HepG2 (cell line): ENCODE measurements around the gene ATP6V0E1. TPM values are rescaled to one million over a fixed set of nuclear protein-coding genes. Genes with fewer than 3 reads are reported as not detected.
A peak's percentile ranks its signal among the peaks of the same experiment; 100 is the strongest.

ENCODE experiments used
- ATAC-seq: fragments of 200-7000 bp; cut with Tn5 transposase; 3 replicates; pipeline ENCODE4 v1.9.1; 2020; ENCODE audit warnings: mild to moderate bottlenecking, moderate library complexity
- BruUV-seq: library from RNA; stranded (reverse); fragments of 400-500 nt; replicated peaks from 2 replicates; lab custom pipeline; 2021; lab: Mats Ljungman, UMichigan
- CTCF ChIA-PET: fragments of 300-600 bp; formaldehyde crosslinking; extraction: SDS; loops from one replicate; lab custom pipeline; 2021; ENCODE audit warnings: low total read pairs, inconsistent platforms, low intra/inter-chr PET ratio; lab: Yijun Ruan, JAX
- POLR2A ChIA-PET: fragments of 350-600 bp; sonication (Branson Sonifier 250); formaldehyde crosslinking; loops from one replicate; lab custom pipeline; 2020; ENCODE audit warnings: antibody characterized with exemption, inconsistent platforms; lab: Yijun Ruan, JAX
- DNase-seq: peaks from one replicate; pipeline ENCODE4 v3.0.0-alpha.2; 2015; ENCODE audit warnings: low spot score
- FAIRE-seq: peaks from 3 replicates; lab custom pipeline; 2011; peaks lifted over from hg19 to GRCh38; lab: Jason Lieb, UNC
- H2AFZ ChIP-seq: one replicate; pipeline ENCODE4 v1.6.1; 2011; ENCODE audit warnings: low read length, inconsistent platforms
- H3K27ac ChIP-seq: fragments of 300-600 bp; 3 replicates; pipeline ENCODE4 v1.8.0; 2011; ENCODE audit warnings: mixed run types, mild to moderate bottlenecking, mixed read lengths, low read length, inconsistent platforms; ENCODE audit not compliant: insufficient read depth; ENCODE audit errors: extremely low read length
- H3K27me3 ChIP-seq, 2 experiments: fragments of 200-600 bp in 1 of 2; 2 replicates in 1 of 2; 3 replicates in 1 of 2; pipeline versions ENCODE4 v1.6.0 to v1.8.0; 2011; ENCODE audit warnings: low read length in 2 of 2, mild to moderate bottlenecking in 2 of 2, moderate library complexity in 2 of 2, inconsistent platforms in 1 of 2; ENCODE audit not compliant: insufficient read depth in 2 of 2, control insufficient read depth in 1 of 2
- H3K36me3 ChIP-seq, 2 experiments: fragments of 200-600 bp in 1 of 2; replicated peaks in 1 of 2; 2 replicates in 1 of 2; 3 replicates in 1 of 2; pipeline versions ENCODE4 v1.5.1 to v1.8.0; 2011; ENCODE audit warnings: low read length in 2 of 2, inconsistent platforms in 1 of 2; ENCODE audit not compliant: insufficient read depth in 2 of 2, control insufficient read depth in 1 of 2
- H3K4me1 ChIP-seq: 2 replicates; pipeline ENCODE4 v1.5.1; 2012; ENCODE audit warnings: low read length, inconsistent platforms; ENCODE audit not compliant: insufficient read depth
- H3K4me2 ChIP-seq: 2 replicates; pipeline ENCODE4 v1.6.0; 2011; ENCODE audit warnings: low read depth, low read length, inconsistent platforms
- H3K4me3 ChIP-seq, 3 experiments: fragments of 200-600 bp in 1 of 3; sonication (generic), shearing (Covaris generic) in 1 of 3; replicated peaks in 1 of 3; 2 replicates each; pipeline ENCODE4 v1.5.1; 2011 to 2016; ENCODE audit warnings: low read length in 3 of 3, inconsistent platforms in 2 of 3, low read depth in 2 of 3, mild to moderate bottlenecking in 2 of 3, control low read depth in 1 of 3, mixed read lengths in 1 of 3; ENCODE audit not compliant: insufficient read depth in 1 of 3
- H3K79me2 ChIP-seq: one replicate; pipeline ENCODE4 v1.6.1; 2011; ENCODE audit warnings: low read length, inconsistent platforms; ENCODE audit not compliant: insufficient read depth
- H3K9ac ChIP-seq: 2 replicates; pipeline ENCODE4 v1.6.0; 2011; ENCODE audit warnings: mild to moderate bottlenecking, low read depth, low read length, inconsistent platforms; ENCODE audit not compliant: insufficient read depth
- H3K9me3 ChIP-seq: 2 replicates; pipeline ENCODE4 v1.5.1; 2012; ENCODE audit warnings: mild to moderate bottlenecking, low read length
- H4K20me1 ChIP-seq: 2 replicates; pipeline ENCODE4 v1.6.0; 2011; ENCODE audit warnings: inconsistent platforms, mild to moderate bottlenecking, low read length, moderate library complexity; ENCODE audit not compliant: insufficient read depth
- EEA1 ChIP-seq: sonication (generic); formaldehyde crosslinking; IDR thresholded peaks from 2 replicates; pipeline ENCODE4 v1.5.1; 2020; ENCODE audit warnings: mild to moderate bottlenecking, missing genetic modification reagents, borderline replicate concordance
- ETS1 ChIP-seq: sonication (generic); formaldehyde crosslinking; IDR thresholded peaks from 2 replicates; pipeline ENCODE4 v1.4.0; 2020; ENCODE audit warnings: missing genetic modification reagents
- KDM5A ChIP-seq: fragments of 200-600 bp; sonication (generic); IDR thresholded peaks from 2 replicates; pipeline ENCODE4 v1.7.0; 2018; ENCODE audit warnings: antibody characterized with exemption, mild to moderate bottlenecking, low read length, borderline replicate concordance
- POLR2G ChIP-seq: fragments of 200-400 bp; formaldehyde crosslinking; IDR thresholded peaks from 2 replicates; pipeline ENCODE4 v1.6.1; 2018; ENCODE audit warnings: mild to moderate bottlenecking, low read depth, low read length, moderate library complexity
- RBFOX2 ChIP-seq: fragments of 200-400 bp; formaldehyde crosslinking; IDR thresholded peaks from 2 replicates; pipeline ENCODE4 v1.6.1; 2017; ENCODE audit warnings: low read depth, mild to moderate bottlenecking, low read length
- REST ChIP-seq, 2 experiments: IDR thresholded peaks; 2 replicates each; pipeline ENCODE4 v1.6.1; 2011 to 2012; ENCODE audit warnings: low read length in 2 of 2, borderline replicate concordance in 1 of 2, low read depth in 1 of 2, mild to moderate bottlenecking in 1 of 2, moderate library complexity in 1 of 2
- ZGPAT ChIP-seq: IDR thresholded peaks from 2 replicates; pipeline ENCODE4 v1.6.1; 2016; ENCODE audit warnings: mild to moderate bottlenecking
- ZNF207 ChIP-seq: fragments of 450-650 bp; IDR thresholded peaks from 2 replicates; pipeline ENCODE4 v1.6.1; 2016; ENCODE audit warnings: antibody characterized with exemption, borderline replicate concordance
- ZNF367 ChIP-seq: sonication (generic); formaldehyde crosslinking; IDR thresholded peaks from 2 replicates; pipeline ENCODE4 v1.4.0; 2020; ENCODE audit warnings: missing genetic modification reagents, borderline replicate concordance
- WGBS: methylation state at CpG from one replicate; pipeline ENCODE4 v1.1.6; 2017; ENCODE audit warnings: low lambda C conversion rate; 5-methylcytosine and 5-hydroxymethylcytosine counted together
- in situ Hi-C: cut with HindIII; loops from 2 replicates; pipeline ENCODE4 v1.10.0; 2017; ENCODE audit warnings: low pct_unique_long_range_greater_than_20kb; ENCODE audit not compliant: extremely low pct_ligation_motif_present
- intact Hi-C: fragments of 100-400 bp; cut with micrococcal nuclease; formaldehyde crosslinking; loops from one replicate; pipeline ENCODE4 v1.10.0; 2022; ENCODE audit not compliant: unreplicated experiment
- polyA plus RNA-seq, 8 experiments: library from polyadenylated mRNA; depleted of rRNA in 3 of 8; stranded (reverse) in 7 of 8; unstranded in 1 of 8; fragments of >200 nt; fragmentation: Illumina TruSeq in 4 of 8; extraction: Trizol in 4 of 8; gene quantifications; 2 replicates each; pipeline versions ENCODE4 v1.2.1 to v1.2.3, GENCODE V29; 2011 to 2016; ENCODE audit warnings: low read depth in 4 of 8, missing spikeins in 1 of 8, mixed read lengths in 1 of 8; ENCODE audit not compliant: insufficient read depth in 1 of 8
- total RNA-seq, 5 experiments: library from RNA; depleted of rRNA; stranded (reverse); fragments of >200 nt; fragmentation: Illumina TruSeq; extraction: Trizol; gene quantifications; 2 replicates each; pipeline ENCODE4 v1.2.3, GENCODE V29; 2016; ENCODE audit warnings: low read depth in 1 of 5

ATP6V0E1 gene
- total and polyA plus RNA-seq, 2 of the 13 experiments (the other 11 are each of a cell fraction or from before 2014, with no cell fraction given), result 143 to 215 TPM

GRCh38 chr5:173056783-173057061, 73.2 kb downstream of the ATP6V0E1 start:
- BruUV-seq, result no TSS peak
- no peaks in the 10 kb centered on the region for H3K36me3 ChIP-seq
- FAIRE-seq, result no peak
- peak; percentile 75 for ATAC-seq
- intact Hi-C loops (loop anchor here (2.0 to 5.0 kb wide), 4 partner anchors 36 to 88 kb away; partner anchors contain the start of genes ATP6V0E1 and BNIP1), in situ Hi-C loops (loop anchor here (5.0 kb wide), 2 partner anchors 39 to 74 kb away; partner anchors contain the start of gene ATP6V0E1)
- 3% methylated on average over 23 of the region's 27 CpGs for WGBS
- H3K4me3 ChIP-seq, result peak overlapping the region; percentile 83 to 98 (median 90)
- H2AFZ ChIP-seq, result no peak overlapping the region
- no peak for DNase-seq
- H3K79me2 ChIP-seq, result peaks cover 20% of the 10 kb centered on the region
- ChIA-PET CTCF (no interaction called here), POLR2A (interaction anchor here (0.8 to 1.8 kb wide), 13 partner anchors 11 to 279 kb away, joined by 3 to 20 read pairs (median 5); partner anchors contain the start of genes ATP6V0E1, RPL26L1 and STC2)
- peaks cover 36% of the 10 kb centered on the region for H3K4me1 ChIP-seq
- peak overlapping the region; percentile 81 for H3K9ac ChIP-seq
- no peaks in the 10 kb centered on the region; a peak in 1 of 5 replicates for H3K27me3 ChIP-seq
- H3K4me2 ChIP-seq, result 0 out of 2 replicates have a peak overlapping the region, but pooled peaks have one; percentile 50
- H3K9me3 ChIP-seq, result no peaks in the 10 kb centered on the region
- H4K20me1 ChIP-seq, result no peaks in the 10 kb centered on the region
- H3K27ac ChIP-seq, result peak overlapping the region; percentile 73
- TF ChIP-seq ZNF367 (CRISPR knock-in tag) (no peak), EEA1 (CRISPR knock-in tag) (no peak), ZNF207 (no peak), ETS1 (CRISPR knock-in tag) (0 out of 2 replicates have a peak, but pooled peaks have one; percentile 17), ZGPAT (CRISPR knock-in tag) (no peak), RBFOX2 (peak; percentile 54), POLR2G (no peak), REST (IDR thresholded peaks at IDR 0.05; ENCODE audit: borderline replicate concordance in 1 of 2, low read depth in 1 of 2, low read length in 2 of 2) (0 out of 4 replicates have a peak, but pooled peaks of 1 of the 2 experiments have one; percentile 16), KDM5A (peak; percentile 69; the same call in 1 of the 2 replicates)
- TF ChIP-seq, all 625 proteins: peak for 4
